ENCODE measurements around the gene SPACA5B.
"Not testable (repeated sequence)": the region's sequence is repeated elsewhere in the genome, so short reads cannot be mapped to it uniquely, and the experiment has no call there.

SPACA5B gene

DNA sequence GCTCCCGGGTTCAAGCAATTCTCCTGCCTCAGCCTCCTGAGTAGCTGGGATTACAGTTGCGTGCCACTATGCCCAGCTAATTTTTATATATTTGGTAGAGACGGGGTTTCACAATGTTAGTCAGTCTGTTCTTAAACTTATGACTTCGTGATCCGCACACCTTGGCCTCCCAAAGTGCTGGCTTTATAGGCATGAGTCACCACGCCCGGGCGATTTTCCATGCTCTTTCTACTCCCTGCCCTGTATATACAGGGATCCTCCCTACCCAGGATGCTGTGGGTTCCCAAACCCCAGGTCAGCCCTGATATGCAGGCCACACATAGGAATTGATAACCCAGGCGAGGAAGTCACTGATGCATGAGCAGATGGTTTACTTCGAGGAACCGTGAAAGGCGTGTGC, 34.8 kb downstream of the SPACA5B start:
- in situ Hi-C loops (cut with MboI; ENCODE audit: low pct_unique_long_range_greater_than_20kb, low sequenced_read_pairs, unreplicated experiment) = no loop called here
- TF ChIP-seq, protein P1, sequence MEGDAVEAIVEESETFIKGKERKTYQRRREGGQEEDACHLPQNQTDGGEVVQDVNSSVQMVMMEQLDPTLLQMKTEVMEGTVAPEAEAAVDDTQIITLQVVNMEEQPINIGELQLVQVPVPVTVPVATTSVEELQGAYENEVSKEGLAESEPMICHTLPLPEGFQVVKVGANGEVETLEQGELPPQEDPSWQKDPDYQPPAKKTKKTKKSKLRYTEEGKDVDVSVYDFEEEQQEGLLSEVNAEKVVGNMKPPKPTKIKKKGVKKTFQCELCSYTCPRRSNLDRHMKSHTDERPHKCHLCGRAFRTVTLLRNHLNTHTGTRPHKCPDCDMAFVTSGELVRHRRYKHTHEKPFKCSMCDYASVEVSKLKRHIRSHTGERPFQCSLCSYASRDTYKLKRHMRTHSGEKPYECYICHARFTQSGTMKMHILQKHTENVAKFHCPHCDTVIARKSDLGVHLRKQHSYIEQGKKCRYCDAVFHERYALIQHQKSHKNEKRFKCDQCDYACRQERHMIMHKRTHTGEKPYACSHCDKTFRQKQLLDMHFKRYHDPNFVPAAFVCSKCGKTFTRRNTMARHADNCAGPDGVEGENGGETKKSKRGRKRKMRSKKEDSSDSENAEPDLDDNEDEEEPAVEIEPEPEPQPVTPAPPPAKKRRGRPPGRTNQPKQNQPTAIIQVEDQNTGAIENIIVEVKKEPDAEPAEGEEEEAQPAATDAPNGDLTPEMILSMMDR (IDR thresholded peaks at IDR 0.05; ENCODE audit: extremely low read depth, insufficient read depth, missing control alignments) = no peak
- no peak for DNase-seq (ENCODE audit: low spot score)

DNA sequence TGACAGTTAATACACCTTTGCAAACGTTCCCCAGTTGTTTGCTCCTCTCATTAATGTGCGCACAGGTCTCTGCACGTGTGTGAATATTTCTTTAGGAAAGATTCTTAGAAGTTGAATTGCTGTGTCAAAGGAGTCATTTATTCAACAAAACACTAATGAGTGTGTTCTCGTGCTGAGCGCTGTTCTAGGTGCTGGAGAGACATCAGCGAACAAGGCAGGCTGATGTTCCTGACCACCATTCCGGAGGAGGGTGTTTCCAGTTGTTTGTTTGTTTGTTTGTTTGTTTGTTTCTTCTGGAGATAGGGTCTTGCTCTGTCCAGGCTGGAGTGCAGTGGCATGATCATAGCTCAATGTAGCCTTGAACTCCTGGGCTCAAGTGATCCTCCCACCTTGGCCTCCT, 35.9 kb downstream of the SPACA5B start:
- DNase-seq (ENCODE audit: low spot score); in situ Hi-C loops (cut with MboI; ENCODE audit: low pct_unique_long_range_greater_than_20kb, low sequenced_read_pairs, unreplicated experiment): not testable (repeated sequence)

DNA sequence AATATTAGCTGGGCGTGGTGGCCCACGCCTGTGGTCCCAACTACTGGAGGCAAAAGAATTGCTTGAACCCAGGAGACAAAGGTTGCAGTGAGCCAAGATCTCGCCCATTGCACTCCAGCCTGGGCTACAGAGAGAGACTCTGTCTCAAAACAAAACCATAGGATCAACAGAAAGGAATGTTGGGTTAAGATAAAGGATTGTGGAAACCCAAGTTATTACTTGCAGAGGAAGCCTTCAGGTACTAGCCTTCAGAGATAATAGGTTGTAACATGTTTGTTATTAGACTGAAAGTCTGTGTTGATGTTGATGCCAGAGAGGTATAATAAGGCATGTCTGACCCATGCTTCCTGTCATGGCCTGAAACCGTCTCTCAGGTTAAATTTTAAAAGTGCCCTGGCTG, 49.3 kb downstream of the SPACA5B start:
- no peak for DNase-seq (ENCODE audit: low spot score)
- TF ChIP-seq, protein P1 (IDR thresholded peaks at IDR 0.05; ENCODE audit: extremely low read depth, insufficient read depth, missing control alignments) = no peak
- in situ Hi-C loops (cut with MboI; ENCODE audit: low pct_unique_long_range_greater_than_20kb, low sequenced_read_pairs, unreplicated experiment) = no loop called here

DNA sequence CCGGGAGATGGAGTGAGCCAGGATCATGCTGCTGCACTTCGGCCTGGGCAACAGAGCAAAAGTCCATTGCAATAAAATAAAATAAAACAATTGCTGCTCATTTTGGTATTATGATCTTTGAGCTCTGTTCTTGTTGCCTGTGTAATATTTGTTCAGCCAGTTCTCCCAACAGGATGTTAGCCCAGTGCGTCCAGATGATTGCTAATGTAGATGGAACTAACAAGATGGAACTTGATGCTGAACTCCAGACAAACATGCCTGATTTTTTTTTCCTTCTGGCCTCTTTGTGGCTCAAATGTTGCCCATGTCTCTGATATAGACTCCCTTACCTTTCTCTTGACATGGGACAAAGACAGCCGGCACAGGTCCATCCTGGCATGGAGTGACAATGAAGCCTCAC, 50.4 kb downstream of the SPACA5B start:
- no peak for DNase-seq (ENCODE audit: low spot score)
- TF ChIP-seq, protein P1 (IDR thresholded peaks at IDR 0.05; ENCODE audit: extremely low read depth, insufficient read depth, missing control alignments) = no peak
- in situ Hi-C loops (cut with MboI; ENCODE audit: low pct_unique_long_range_greater_than_20kb, low sequenced_read_pairs, unreplicated experiment) = no loop called here

DNA sequence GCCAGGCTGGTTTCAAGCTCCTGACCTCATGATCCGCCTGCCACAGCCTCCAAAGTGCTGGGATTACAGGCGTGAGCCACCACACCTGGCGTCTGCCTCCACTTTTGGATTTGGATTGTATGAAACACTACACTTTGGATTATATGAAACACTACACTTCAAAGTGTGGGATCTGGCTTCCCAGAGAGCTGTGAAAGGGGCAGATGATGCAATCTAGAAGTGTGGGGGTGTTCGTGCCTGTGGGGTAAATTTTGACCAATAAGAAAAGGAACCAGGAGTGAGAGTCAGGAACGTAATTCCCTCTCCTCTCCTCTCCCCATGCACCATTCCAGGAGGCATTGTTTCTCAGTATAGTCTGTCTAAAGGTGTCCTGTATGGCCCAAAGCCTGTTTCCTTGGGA, 51.5 kb downstream of the SPACA5B start:
- in situ Hi-C loops (cut with MboI; ENCODE audit: low pct_unique_long_range_greater_than_20kb, low sequenced_read_pairs, unreplicated experiment); DNase-seq (ENCODE audit: low spot score): not testable (repeated sequence)
